RPMI8226 (cell line): Measurements from ENCODE around the gene TYROBP.
"Not testable (repeated sequence)": the region's sequence is repeated elsewhere in the genome, so short reads cannot be mapped to it uniquely, and the experiment has no call there.

ENCODE experiments used
- DNase-seq: peaks from one replicate; pipeline ENCODE4 v3.0.0-alpha.2; 2015

The TYROBP gene

DNA sequence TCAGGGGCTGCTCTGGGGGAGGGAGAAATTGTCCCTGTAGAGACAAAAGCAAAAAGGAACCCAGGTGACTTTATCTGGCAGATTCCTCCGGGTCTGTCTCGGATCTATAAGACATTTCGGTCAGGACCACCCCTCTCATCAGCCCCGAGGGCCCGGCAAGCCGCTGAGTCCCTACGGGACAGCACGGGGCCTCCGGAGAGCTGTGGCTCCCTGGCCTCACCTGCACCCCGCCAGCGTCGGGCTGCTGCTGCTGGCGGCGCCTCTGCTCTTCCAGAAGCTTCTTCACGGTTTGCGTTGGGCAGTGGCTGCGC, 9.6 kb downstream of the TYROBP start:
- no peak for DNase-seq

DNA sequence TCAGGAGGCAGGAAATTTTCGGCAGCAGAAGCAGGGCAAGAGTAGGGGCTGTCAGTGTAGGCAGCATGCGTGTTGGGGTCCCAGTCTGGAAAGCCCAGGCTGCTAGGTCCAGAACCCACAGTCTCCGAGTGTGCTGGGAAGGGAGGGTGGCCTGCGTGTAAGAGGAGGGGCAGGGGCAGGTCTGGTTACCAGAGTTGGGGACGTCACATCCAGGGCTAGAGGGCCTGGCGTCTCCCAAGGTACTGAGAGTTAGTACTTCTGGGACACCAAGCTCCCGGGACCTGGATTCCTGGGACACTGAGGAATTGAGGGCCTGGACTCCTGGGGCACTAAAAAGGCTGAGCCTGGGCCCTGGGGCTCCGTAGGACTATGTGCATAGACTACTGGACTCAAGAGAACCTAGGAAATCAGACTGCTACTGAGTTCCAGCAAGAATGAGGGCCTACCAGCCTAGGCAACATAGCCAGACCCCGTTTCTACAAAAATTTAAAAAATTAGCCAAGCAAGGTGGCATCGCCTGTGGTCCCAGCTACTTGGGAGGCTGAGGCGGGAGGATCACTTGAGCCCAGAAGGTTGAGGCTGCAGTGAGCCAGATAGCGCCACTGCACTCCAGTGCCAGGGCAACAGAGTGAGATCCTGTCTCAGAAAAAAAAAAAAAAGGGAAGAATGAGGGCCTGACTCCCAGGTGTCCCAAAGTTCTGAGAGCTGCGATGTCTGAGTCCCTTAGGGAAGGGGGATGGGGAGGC, 10.2 kb downstream of the TYROBP start:
- no peak for DNase-seq

DNA sequence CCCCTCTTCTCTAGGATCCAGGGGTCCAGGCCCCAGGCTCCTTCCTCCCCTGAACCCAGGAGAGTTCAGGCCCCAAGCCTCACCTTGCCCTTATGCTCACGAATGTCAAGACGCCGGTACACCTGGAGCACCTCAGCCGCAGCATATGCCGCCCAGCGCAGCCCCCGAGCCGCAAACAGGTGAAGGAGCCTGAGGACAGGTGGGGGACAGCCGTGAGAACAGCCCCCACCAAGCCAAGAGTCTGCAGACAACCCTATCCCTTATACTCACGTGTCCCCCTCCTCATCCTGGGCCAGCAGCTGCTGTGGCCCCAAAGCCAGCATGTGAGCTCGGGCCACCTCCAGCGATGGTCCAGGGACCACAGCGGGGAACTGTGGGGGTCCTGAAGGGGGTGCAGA, 11.5 kb downstream of the TYROBP start:
- DNase-seq: no peak

DNA sequence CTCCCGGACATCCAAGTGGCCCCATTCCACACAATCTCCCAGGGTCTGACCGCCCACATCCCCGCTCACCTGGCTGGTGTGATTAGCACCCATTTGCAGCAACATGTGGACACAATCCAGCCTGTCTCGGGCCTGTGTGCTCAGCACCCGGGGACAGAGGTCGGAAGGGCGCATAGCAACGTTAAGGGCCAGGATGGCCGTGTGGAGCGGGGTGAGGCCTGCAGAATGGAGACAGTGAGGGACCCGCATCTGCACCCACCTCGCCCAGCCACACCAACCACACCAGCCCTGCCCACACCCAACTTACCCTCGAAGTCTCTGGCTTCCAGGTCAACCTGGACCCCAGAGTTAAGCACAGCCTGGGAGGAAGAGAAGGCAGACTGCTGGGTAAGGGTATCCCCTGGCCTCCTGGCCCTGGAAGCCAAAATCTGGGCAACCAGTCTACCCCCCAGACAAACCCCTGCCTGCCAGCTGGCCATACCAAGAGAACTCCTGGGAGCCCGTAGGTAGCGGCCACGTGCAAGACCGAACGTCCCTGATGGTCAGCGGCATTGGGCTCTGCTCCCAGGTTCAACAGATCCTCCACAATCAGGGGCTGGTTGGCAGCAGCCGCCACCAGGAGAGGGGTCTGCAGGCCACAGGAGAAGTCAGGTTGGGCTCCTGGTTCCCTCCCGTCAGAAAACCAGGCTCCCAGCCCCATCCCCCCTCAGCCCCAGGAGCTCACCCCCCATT, 12.0 kb downstream of the TYROBP start:
- no peak for DNase-seq

DNA sequence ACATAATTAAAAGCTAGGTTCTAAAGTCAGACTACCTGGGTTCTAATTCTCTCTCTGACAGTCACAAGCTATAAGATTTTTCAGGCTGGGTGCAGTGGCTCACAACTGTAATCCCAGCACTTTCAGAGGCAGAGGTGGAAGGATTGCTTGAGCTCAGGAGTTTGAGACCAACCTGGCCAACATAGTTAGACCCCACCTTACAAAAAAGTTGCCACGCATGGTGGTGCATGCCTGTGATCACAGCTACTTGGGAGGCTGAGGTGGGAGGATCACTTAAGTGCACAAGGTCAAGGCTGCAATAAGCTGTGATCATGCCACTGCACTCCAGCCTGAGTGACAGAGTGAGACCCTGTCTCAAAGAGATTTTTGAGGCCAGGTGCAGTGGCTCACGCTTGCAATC, 13.8 kb downstream of the TYROBP start:
- DNase-seq: no peak

DNA sequence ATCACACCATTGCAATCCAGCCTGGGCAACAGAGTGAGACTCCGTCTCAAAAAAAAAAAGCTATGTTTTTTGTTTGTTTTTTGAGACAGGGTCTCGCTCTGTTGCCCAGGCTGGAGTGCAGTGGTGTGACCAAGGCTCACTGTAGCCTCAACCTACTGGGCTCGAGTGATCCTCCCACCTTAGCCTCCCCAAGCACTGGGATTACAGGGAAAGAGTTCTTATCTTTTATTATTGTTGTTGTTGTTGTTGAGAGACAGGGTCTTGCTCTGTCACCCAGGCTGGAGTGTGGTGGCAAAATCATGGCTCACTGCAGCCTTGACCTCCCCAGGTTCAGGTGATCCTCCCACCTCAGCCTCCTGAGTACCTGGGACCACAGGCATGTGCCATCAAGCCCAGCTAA, 16.3 kb downstream of the TYROBP start:
- DNase-seq: not testable (repeated sequence)

DNA sequence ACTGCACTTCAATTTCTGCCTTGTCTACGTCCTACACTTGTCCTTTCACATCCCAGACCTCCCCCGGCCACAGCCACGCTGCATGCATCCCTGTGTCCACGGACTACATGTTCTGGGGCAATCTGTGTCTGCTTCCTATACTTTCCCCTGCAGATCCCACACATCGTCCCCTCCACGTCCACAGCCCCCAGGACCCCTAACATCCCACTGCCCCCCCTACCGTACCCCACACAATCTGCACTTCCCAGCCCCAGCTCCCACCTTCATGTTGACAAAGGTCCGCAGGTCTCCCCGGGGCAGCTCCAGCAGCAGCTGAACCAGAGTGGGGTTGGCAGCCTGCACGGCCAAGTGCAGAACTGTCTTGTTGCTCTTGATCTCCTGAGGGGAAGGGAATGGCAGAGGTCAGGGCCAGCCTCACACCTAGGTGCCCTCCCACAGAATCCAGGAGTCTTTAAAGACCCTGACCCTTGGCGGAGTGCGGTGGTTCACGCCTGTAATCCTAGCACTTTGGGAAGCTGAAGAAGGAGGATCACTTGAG, 17.9 kb downstream of the TYROBP start:
- DNase-seq: no peak

DNA sequence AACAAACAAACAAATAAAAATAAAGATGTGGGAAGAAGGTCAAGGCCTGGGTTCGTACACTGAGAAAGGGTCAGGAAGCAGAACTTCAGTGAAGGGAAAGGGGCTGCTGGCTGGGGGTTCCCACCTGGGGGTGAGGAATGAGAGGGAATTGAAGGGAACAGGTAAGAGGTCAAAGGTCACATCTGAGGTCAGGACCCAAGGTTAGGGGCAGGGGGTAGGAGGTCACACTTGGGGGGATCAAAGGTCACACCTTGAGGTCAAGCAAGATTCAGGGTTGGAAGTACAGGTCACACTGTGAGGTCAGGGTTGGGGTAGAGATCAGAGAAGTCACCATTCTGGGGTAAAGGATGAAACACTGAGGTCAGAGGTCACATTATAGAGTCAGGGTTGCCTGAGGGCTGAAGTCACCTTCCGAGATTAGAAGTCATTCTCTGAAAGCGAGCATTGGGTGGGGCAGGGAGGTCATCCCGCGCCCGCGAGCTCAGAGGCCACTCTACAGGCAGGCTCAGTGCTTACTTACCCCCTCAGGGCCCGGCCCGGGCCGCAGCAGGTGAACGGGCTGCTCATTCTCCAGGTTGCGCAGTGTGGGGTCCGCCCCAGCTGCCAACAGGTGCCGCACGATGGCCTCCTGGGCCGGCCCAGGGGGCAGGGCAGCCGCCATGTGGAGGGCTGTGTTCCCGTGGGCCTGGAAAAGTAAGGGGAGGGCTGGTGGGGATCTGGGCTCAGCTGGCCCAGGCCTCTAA, 18.6 kb downstream of the TYROBP start:
- no peak for DNase-seq

DNA sequence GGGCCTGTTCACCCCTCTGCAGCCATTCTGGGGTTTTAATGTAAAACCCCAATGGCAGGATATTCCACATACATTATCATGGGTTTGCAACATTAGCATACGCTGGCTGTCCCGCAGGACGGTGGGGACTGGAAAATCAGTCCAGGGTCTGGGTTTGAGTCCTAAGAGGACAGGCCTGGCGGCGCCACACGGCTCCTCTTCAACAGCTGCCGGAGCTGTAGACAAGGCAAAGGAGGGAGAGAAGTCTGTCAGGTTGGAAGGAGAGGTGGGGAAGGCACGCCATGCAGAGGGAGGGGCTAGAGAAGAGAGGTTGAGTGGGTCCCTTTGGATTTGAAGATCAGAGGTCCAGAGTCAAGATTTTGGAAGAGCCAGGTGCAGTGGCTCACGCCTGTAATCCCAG, 19.7 kb downstream of the TYROBP start:
- no peak for DNase-seq

DNA sequence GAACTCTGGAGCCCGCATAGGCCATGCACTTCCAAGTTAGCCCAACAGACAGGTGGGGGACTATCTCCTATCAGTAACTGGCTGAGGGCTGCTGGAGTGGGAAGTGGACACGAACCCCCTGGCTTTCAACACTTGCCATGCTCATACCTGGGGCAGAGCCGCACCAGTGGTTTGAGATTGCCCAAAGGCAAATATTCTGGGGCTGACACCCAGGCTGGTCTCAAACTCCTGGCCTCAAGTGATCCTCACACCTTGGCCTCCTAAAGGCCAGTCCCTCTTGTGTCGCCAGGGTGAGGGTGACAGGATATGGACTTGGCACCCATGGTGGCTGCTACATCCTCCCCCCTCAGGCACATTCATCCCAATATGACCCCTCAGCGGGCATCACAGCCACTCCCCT, 20.9 kb downstream of the TYROBP start:
- DNase-seq: no peak

DNA sequence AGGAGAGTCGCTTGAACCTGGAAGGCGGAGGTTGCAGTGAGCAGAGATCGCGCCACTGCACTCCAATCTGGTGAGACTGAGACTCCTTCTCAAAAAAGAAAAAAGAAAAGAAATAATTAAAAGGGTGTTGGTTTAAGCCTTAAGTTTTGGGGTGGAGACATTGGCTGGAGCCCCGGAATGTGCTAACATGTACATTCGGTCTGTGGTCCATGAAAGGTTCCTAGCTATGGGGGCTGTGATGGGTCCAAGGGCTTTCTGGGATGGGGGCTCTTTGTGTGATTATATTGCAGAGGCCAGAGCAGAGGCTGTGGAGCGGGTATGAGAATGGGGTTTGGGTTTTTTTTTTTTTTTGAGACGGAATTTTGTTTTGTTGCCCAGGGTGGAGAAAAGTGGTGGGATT, 22.2 kb downstream of the TYROBP start:
- DNase-seq: no peak

DNA sequence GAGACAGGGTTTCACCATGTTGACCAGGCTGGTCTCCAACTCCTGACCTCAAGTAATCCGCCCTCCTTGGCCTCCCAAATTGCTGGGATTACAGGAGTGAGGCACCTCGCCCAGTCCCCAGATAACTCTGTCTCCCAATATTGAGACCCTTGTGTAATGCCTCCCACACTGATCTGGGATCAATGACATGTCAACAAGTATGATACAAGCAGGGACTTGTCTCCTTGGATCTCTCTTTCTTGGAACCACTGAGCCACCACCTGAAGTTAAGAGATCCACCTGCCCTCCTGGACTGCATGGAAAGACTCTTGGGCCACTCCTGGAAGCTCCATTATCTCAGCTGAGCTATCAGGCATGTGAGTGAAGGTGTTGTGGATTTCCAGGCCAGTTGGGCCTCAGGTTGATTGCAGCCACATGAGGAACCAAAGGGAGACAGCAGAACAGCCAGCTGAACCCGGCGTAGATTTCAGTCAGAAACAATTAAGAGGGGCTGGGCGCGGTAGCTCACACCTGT, 22.8 kb downstream of the TYROBP start:
- no peak for DNase-seq

DNA sequence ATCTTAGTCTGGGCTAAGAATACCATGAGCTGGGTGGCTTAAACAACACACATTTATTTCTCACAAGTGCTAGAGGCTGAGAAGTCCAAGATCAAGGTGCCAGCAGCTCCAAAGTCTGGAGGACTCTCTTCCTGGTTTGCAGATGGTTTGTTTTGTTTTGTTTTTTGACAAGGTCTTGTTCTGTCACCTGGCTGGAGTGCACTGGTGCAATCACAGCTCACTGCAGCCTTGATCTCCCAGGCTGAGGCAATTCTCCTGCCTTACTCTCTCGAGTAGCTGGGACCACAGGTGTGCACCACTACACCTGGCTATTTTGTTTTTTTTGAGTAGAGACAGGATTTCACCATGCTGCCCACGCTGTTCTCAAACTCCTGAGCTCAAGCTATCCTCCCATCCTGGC, 24.2 kb downstream of the TYROBP start:
- DNase-seq: no peak

DNA sequence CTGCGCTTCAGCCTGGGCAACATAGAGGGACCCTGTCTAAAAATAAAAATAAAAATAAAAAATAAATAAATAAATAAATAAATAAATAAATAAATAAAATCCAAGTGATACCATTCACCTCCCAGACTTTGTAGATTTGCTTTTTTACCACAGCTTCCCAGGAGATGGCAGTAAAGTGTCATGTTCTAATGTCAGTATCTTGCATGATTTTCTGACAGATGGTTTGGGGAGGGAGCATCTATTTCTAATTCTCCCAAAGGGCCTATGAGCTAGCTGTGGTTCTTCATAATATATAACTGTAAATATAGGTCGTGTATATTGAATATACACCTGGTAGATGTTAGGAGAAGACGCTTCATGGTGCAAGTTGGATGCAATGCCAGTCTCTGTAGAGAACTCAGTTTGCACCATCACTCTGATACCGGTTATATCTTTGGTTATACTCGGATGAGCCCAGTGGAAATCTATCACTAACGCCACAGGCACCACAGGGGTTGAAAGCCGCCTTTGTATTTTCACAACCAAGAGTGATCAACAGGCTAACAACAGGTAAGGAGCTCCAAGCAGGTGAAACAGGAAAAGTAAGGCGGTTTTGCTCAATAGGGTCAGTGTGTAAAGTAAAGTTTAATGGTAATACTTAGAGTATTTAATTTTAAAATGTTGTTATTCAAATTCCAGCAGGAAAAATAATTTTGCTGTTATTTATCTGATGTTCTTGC, 25.8 kb downstream of the TYROBP start:
- peak; percentile 59 for DNase-seq

DNA sequence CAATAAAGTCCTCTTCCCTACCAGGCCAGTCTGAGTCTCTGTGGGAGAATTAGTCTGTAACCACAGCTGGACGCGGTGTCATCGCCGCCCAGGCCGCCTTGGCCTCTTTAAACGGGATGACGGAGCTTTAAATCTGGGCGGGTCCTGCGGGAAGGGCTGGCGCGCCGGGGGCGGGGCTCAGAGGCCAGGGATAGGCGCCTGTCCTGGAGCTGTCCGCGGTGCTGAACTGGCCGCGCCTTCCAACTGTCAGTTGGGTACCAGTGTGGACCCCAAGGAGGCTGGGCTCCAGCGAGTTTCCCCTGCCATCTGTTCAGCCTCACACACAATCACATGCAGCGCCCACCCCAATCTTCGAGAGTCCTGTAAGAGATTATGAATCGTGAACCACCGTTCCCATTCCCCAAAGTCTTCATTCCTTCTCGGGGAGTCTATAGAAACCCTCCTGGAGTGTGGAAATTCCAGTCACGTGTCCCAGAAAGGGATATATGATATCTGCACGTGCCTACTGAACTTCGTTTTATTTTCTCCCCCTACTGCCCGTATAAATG, 28.3 kb downstream of the TYROBP start:
- peak; percentile 88 for DNase-seq

DNA sequence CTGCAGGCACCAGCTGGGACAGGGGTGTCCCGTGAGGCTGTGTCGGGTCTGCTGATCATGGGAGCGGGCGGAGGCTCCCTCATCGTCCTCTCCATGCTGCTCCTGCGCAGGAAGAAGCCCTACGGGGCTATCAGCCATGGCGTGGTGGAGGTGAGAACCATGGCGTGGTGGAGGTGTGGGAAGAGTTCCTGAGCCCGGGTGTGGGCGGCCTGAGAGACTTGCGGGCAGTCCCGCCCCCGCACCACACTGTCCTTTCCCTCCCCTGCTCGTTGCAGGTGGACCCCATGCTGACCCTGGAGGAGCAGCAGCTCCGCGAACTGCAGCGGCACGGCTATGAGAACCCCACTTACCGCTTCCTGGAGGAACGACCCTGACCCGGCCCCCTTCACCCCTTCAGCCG, 29.0 kb downstream of the TYROBP start:
- DNase-seq: no peak

DNA sequence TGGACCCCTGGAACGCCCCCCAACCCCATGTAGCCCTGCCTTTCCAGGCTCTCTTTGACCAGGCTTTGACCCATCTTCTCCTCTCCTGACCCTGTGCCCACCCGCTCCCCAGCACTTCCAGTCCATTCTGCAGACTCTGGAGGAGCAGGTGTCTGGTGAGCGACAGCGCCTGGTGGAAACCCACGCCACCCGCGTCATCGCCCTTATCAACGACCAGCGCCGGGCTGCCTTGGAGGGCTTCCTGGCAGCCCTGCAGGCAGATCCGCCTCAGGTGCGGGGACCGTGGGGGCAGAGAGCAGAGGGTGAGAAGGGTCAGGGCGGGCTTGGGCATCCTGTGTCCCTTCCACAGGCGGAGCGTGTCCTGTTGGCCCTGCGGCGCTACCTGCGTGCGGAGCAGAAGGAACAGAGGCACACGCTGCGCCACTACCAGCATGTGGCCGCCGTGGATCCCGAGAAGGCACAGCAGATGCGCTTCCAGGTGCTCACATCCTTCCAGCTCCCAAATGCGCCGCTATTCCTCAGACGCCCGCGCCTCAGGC, 33.6 kb downstream of the TYROBP start:
- no peak for DNase-seq

DNA sequence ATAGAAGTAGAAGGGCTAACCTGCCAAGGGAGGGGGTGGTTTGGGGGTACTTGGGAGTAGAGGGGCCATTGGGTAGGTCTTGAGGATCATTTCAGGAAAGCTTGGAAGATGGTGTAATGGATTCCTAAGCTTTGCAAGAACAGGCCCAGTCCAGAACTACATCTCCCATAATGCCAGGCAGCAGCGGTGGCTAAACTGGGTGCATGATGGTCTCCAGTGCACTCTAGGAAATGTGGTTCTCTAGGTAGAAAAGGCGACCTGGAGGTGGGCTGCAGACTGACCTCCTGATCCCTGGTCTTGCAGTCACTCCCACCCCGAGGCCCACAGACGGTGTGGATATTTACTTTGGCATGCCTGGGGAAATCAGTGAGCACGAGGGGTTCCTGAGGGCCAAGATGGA, 35.9 kb downstream of the TYROBP start:
- DNase-seq: no peak

DNA sequence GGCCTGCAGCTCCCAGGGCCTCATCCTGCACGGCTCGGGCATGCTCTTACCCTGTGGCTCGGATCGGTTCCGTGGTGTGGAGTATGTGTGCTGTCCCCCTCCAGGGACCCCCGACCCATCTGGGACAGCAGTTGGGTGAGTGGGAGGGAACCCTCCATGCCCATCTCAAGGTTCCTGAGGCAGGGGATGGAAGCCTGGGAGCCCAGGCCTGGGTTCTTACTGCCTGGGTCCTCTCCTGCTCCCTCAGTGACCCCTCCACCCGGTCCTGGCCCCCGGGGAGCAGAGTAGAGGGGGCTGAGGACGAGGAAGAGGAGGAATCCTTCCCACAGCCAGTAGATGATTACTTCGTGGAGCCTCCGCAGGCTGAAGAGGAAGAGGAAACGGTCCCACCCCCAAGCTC, 36.5 kb downstream of the TYROBP start:
- no peak for DNase-seq

DNA sequence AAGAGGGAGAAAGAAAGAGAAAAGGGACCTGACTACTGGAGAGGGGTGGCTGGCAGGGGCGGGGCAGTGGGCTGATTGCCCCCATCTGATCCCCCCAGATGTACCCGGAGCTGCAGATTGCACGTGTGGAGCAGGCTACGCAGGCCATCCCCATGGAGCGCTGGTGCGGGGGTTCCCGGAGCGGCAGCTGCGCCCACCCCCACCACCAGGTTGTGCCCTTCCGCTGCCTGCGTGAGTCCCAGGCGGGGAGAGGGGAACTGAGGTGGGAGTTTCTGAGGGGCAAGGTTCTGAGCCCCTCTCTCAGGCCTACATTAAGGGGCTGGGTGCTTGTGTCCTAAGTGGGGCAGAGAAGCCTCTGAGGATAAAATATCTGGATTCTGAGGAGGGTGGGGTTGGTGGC, 37.3 kb downstream of the TYROBP start:
- DNase-seq: no peak

DNA sequence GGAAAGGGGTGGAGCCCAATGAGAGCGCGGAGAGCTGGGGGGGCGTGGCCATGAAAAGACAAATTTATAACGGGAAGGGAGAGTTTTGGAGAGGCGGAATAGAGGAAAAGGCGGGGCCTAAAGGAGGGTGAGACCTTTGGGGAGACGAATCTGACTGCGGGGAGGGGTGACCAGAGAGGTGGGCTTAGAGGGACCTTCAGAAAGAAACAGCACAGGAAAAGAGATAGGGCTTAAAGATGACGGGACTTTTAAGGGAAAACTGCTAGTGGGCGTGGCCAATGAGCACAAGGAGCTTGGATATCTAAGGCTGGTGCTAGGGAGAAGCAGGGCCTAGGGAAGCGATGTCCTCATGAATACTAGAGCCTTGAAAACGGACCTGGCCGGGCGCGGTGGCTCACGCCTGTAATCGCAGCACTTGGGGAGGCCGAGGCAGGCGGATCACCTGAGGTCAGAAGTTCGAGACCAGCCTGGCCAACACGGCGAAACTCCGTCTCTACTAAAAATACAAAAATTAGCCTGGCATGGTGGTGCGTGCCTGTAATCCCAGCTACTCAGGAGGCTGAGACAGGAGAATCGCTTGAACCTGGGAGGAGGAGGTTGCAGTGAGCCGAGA, 37.9 kb downstream of the TYROBP start:
- not testable (repeated sequence) for DNase-seq
